ENCODE results near the gene DACH1. TPM values are rescaled to one million over a fixed set of nuclear protein-coding genes. Genes with fewer than 3 reads are reported as not detected.

The DACH1 gene
- polyA plus RNA-seq, 3 donors: 0.03 to 0.69 (median 0.26) TPM

DNA sequence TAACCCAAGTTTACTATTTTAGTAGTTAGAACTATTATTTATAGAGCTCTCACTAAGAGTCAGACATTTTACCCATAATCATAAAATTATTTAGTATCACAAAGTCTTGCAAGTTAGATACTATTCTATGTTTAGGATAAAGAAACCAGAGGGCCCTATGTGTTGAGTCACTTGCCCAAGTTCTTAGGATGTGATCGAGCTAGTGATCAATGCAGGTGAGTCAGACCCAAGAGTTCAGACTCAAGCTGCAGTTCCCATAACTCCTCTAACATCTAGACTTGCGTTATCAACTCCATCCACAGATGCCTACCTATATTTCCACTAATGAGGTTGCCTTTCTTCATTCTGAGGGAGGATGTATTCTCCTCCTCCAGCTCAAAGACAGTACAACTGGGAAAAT lies 53.8 kb downstream of the DACH1 start:
- intact Hi-C loops (cut with micrococcal nuclease): no loop called here
- TF ChIP-seq, protein P1, sequence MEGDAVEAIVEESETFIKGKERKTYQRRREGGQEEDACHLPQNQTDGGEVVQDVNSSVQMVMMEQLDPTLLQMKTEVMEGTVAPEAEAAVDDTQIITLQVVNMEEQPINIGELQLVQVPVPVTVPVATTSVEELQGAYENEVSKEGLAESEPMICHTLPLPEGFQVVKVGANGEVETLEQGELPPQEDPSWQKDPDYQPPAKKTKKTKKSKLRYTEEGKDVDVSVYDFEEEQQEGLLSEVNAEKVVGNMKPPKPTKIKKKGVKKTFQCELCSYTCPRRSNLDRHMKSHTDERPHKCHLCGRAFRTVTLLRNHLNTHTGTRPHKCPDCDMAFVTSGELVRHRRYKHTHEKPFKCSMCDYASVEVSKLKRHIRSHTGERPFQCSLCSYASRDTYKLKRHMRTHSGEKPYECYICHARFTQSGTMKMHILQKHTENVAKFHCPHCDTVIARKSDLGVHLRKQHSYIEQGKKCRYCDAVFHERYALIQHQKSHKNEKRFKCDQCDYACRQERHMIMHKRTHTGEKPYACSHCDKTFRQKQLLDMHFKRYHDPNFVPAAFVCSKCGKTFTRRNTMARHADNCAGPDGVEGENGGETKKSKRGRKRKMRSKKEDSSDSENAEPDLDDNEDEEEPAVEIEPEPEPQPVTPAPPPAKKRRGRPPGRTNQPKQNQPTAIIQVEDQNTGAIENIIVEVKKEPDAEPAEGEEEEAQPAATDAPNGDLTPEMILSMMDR (IDR thresholded peaks at IDR 0.05): no peak
- H3K36me3 Mint-ChIP-seq: no peaks in the 10 kb centered on the region
- no peak overlapping the region for H3K9ac ChIP-seq (ENCODE audit: insufficient read depth, low read length, poor library complexity, severe bottlenecking)
- peaks cover 0 to 2% (median 0%) of the 10 kb centered on the region in 7 donors for H3K9me3 Mint-ChIP-seq
- peaks cover 14% of the 10 kb centered on the region for H3K79me2 ChIP-seq (ENCODE audit: insufficient read depth, low read length)
- H3K9me3 ChIP-seq (replicated peaks in 1 of 2; ENCODE audit: control insufficient read depth in 1 of 2, insufficient read depth in 1 of 2, low read length in 2 of 2): no peaks in the 10 kb centered on the region
- no peak overlapping the region for H3K4me3 ChIP-seq (replicated peaks in 1 of 3; ENCODE audit: low read depth in 2 of 3, low read length in 3 of 3)
- no peak overlapping the region for H3K27ac Mint-ChIP-seq
- no peaks in the 10 kb centered on the region for H4K20me1 ChIP-seq (ENCODE audit: insufficient read depth, low read length)
- peaks cover 0 to 1% (median 0%) of the 10 kb centered on the region in 3 donors for H3K27me3 Mint-ChIP-seq (ENCODE audit: low read depth in 3 of 3)
- WGBS (ENCODE audit: insufficient coverage): no CpG with 5 or more reads among the region's 2 CpGs
- H3K4me2 ChIP-seq (replicated peaks; ENCODE audit: extremely low read depth, low read length, poor library complexity, severe bottlenecking): no peak overlapping the region
- no peaks in the 10 kb centered on the region for H3K4me1 ChIP-seq (ENCODE audit: control insufficient read depth in 1 of 2, insufficient read depth in 2 of 2, low read length in 2 of 2)
- DNase-seq: no peak
- no peaks in the 10 kb centered on the region for H3K27me3 ChIP-seq (ENCODE audit: control insufficient read depth in 2 of 2, insufficient read depth in 2 of 2, low read length in 2 of 2)
- H3K4me3 Mint-ChIP-seq: no peak overlapping the region
- H2AFZ ChIP-seq (ENCODE audit: insufficient read depth, low read depth, low read length, poor library complexity, severe bottlenecking): no peak overlapping the region
- H3K27ac ChIP-seq (ENCODE audit: low read depth in 1 of 2, low read length in 2 of 2): no peak overlapping the region
- no peaks in the 10 kb centered on the region for H3K36me3 ChIP-seq (replicated peaks in 1 of 2; ENCODE audit: control insufficient read depth in 1 of 2, insufficient read depth in 2 of 2, low read length in 2 of 2)
- no peaks in the 10 kb centered on the region for H3K4me1 Mint-ChIP-seq

DNA sequence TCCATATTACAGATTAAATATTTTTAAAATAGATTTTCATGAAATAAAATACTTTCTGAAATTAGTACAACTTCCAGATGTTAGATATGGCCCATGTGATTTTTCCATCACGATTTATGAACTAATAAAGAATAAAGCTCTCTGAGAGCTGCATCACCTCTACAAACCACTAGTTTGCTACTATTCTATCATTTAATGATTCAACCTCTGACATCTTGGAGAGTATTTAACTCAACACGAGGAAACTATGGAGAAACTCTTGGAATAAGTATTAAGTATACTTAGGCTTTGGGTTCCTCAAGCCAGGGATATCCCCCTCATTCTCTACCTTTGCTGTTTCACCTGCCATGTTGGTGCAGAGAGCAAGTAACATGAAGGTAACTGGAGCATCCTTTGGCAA lies 55.7 kb downstream of the DACH1 start:
- no peak overlapping the region for H2AFZ ChIP-seq (ENCODE audit: insufficient read depth, low read depth, low read length, poor library complexity, severe bottlenecking)
- no peaks in the 10 kb centered on the region for H3K9me3 Mint-ChIP-seq
- H3K9ac ChIP-seq (ENCODE audit: insufficient read depth, low read length, poor library complexity, severe bottlenecking): no peak overlapping the region
- H3K4me3 Mint-ChIP-seq: no peak overlapping the region
- no CpG with 5 or more reads among the region's 2 CpGs for WGBS (ENCODE audit: insufficient coverage)
- DNase-seq: no peak
- intact Hi-C loops (cut with micrococcal nuclease): no loop called here
- no peaks in the 10 kb centered on the region for H4K20me1 ChIP-seq (ENCODE audit: insufficient read depth, low read length)
- no peaks in the 10 kb centered on the region for H3K27me3 Mint-ChIP-seq (ENCODE audit: low read depth in 3 of 3)
- H3K4me1 ChIP-seq (ENCODE audit: control insufficient read depth in 1 of 2, insufficient read depth in 2 of 2, low read length in 2 of 2): peaks cover 6% of the 10 kb centered on the region in 2 donors
- H3K27ac Mint-ChIP-seq: no peak overlapping the region
- H3K9me3 ChIP-seq (replicated peaks in 1 of 2; ENCODE audit: control insufficient read depth in 1 of 2, insufficient read depth in 1 of 2, low read length in 2 of 2): no peaks in the 10 kb centered on the region
- H3K4me2 ChIP-seq (replicated peaks; ENCODE audit: extremely low read depth, low read length, poor library complexity, severe bottlenecking): no peak overlapping the region
- H3K4me1 Mint-ChIP-seq: peaks cover 9% of the 10 kb centered on the region
- no peaks in the 10 kb centered on the region for H3K27me3 ChIP-seq (ENCODE audit: control insufficient read depth in 2 of 2, insufficient read depth in 2 of 2, low read length in 2 of 2)
- peaks cover 10% of the 10 kb centered on the region for H3K79me2 ChIP-seq (ENCODE audit: insufficient read depth, low read length)
- H3K27ac ChIP-seq (ENCODE audit: low read depth in 1 of 2, low read length in 2 of 2): no peak overlapping the region
- H3K36me3 Mint-ChIP-seq: no peaks in the 10 kb centered on the region
- no peak overlapping the region for H3K4me3 ChIP-seq (replicated peaks in 1 of 3; ENCODE audit: low read depth in 2 of 3, low read length in 3 of 3)
- no peaks in the 10 kb centered on the region for H3K36me3 ChIP-seq (replicated peaks in 1 of 2; ENCODE audit: control insufficient read depth in 1 of 2, insufficient read depth in 2 of 2, low read length in 2 of 2)
- TF ChIP-seq, protein P1 (IDR thresholded peaks at IDR 0.05): no peak

Measured in CD14-positive monocyte (primary cell).